HepG2 (cell line): ENCODE results near the gene CIAO3. TPM values are rescaled to one million over a fixed set of nuclear protein-coding genes. Genes with fewer than 3 reads are reported as not detected.

ENCODE experiments used
- FOXP1 ChIP-seq, 2 experiments: fragments of 450-650 bp in 1 of 2; IDR thresholded peaks; 2 replicates each; pipeline ENCODE4 v1.6.1; 2017 to 2018; ENCODE audit warnings: antibody characterized with exemption in 1 of 2
- IRF2 ChIP-seq: IDR thresholded peaks from 2 replicates; pipeline ENCODE4 v1.6.1; 2018; ENCODE audit warnings: missing genetic modification reagents, missing compliant biosample characterization
- IRX3 ChIP-seq: sonication (generic); formaldehyde crosslinking; IDR thresholded peaks from 2 replicates; pipeline ENCODE4 v1.8.1; 2023; ENCODE audit warnings: mild to moderate bottlenecking, low read depth, missing genetic modification reagents, borderline replicate concordance
- JUN ChIP-seq: sonication (generic); formaldehyde crosslinking; IDR thresholded peaks from 2 replicates; pipeline ENCODE4 v1.4.0; 2020; ENCODE audit warnings: mild to moderate bottlenecking, missing genetic modification reagents
- MLLT10 ChIP-seq: sonication (generic); formaldehyde crosslinking; IDR thresholded peaks from 2 replicates; pipeline ENCODE4 v1.4.0; 2020; ENCODE audit warnings: missing genetic modification reagents
- MYC ChIP-seq: sonication (generic); formaldehyde crosslinking; IDR thresholded peaks from 2 replicates; pipeline ENCODE4 v1.9.0; 2021; ENCODE audit warnings: missing genetic modification reagents, borderline replicate concordance
- MZF1 ChIP-seq: sonication (generic); formaldehyde crosslinking; IDR thresholded peaks from 2 replicates; pipeline ENCODE4 v1.8.1; 2023; ENCODE audit warnings: mild to moderate bottlenecking, missing genetic modification reagents, borderline replicate concordance
- NFE2L1 ChIP-seq: sonication (generic); formaldehyde crosslinking; IDR thresholded peaks from 2 replicates; pipeline ENCODE4 v1.4.0; 2020; ENCODE audit warnings: missing genetic modification reagents, mild to moderate bottlenecking, borderline replicate concordance
- NR1H2 ChIP-seq: sonication (generic); formaldehyde crosslinking; IDR thresholded peaks from 2 replicates; pipeline ENCODE4 v1.8.1; 2022; ENCODE audit warnings: low read depth, missing genetic modification reagents, borderline replicate concordance
- RBFOX2 ChIP-seq: fragments of 200-400 bp; formaldehyde crosslinking; IDR thresholded peaks from 2 replicates; pipeline ENCODE4 v1.6.1; 2017; ENCODE audit warnings: low read depth, mild to moderate bottlenecking, low read length
- RFX1 ChIP-seq: fragments of 450-650 bp; IDR thresholded peaks from 2 replicates; pipeline ENCODE4 v1.6.1; 2017
- RFXAP ChIP-seq: sonication (generic); formaldehyde crosslinking; IDR thresholded peaks from 2 replicates; pipeline ENCODE4 v1.4.0; 2020; ENCODE audit warnings: missing genetic modification reagents, borderline replicate concordance
- ZNF124 ChIP-seq: sonication (generic); formaldehyde crosslinking; IDR thresholded peaks from 2 replicates; pipeline ENCODE4 v1.4.0; 2020; ENCODE audit warnings: missing genetic modification reagents
- ZNF260 ChIP-seq: sonication (generic); formaldehyde crosslinking; IDR thresholded peaks from 2 replicates; pipeline ENCODE4 v1.4.0; 2020; ENCODE audit warnings: missing genetic modification reagents, low read depth, mild to moderate bottlenecking, borderline replicate concordance
- ZNF282 ChIP-seq: fragments of 450-650 bp; IDR thresholded peaks from 2 replicates; pipeline ENCODE4 v1.6.1; 2018; ENCODE audit not compliant: partially characterized antibody
- ZNF3 ChIP-seq: IDR thresholded peaks from 2 replicates; pipeline ENCODE4 v1.7.0; 2017; ENCODE audit warnings: inconsistent platforms
- ZNF333 ChIP-seq: sonication (generic); formaldehyde crosslinking; IDR thresholded peaks from 2 replicates; pipeline ENCODE4 v1.4.0; 2020; ENCODE audit warnings: mild to moderate bottlenecking, missing genetic modification reagents, borderline replicate concordance
- ZNF747 ChIP-seq: sonication (generic); formaldehyde crosslinking; IDR thresholded peaks from 2 replicates; pipeline ENCODE4 v1.8.1; 2023; ENCODE audit warnings: missing genetic modification reagents, mild to moderate bottlenecking, borderline replicate concordance
- ZNF780A ChIP-seq: sonication (generic); formaldehyde crosslinking; IDR thresholded peaks from 2 replicates; pipeline ENCODE4 v1.8.0; 2022; ENCODE audit warnings: mild to moderate bottlenecking, missing genetic modification reagents, moderate library complexity
- ZSCAN30 ChIP-seq: sonication (generic); formaldehyde crosslinking; IDR thresholded peaks from 2 replicates; pipeline ENCODE4 v1.5.0; 2020; ENCODE audit warnings: mild to moderate bottlenecking, missing genetic modification reagents
- polyA plus RNA-seq, 8 experiments: library from polyadenylated mRNA; depleted of rRNA in 3 of 8; stranded (reverse) in 7 of 8; unstranded in 1 of 8; fragments of >200 nt; fragmentation: Illumina TruSeq in 4 of 8; extraction: Trizol in 4 of 8; gene quantifications; 2 replicates each; pipeline versions ENCODE4 v1.2.1 to v1.2.3, GENCODE V29; 2011 to 2016; ENCODE audit warnings: low read depth in 4 of 8, missing spikeins in 1 of 8, mixed read lengths in 1 of 8; ENCODE audit not compliant: insufficient read depth in 1 of 8
- total RNA-seq, 5 experiments: library from RNA; depleted of rRNA; stranded (reverse); fragments of >200 nt; fragmentation: Illumina TruSeq; extraction: Trizol; gene quantifications; 2 replicates each; pipeline ENCODE4 v1.2.3, GENCODE V29; 2016; ENCODE audit warnings: low read depth in 1 of 5
- TF ChIP-seq, protein P1 (sequence below): IDR thresholded peaks from 2 replicates; pipeline ENCODE4 v1.6.1; 2016; ENCODE audit warnings: low read depth, borderline replicate concordance
- TF ChIP-seq, protein P2 (sequence below): sonication (generic); formaldehyde crosslinking; IDR thresholded peaks from 2 replicates; pipeline ENCODE4 v1.5.0; 2020; ENCODE audit warnings: missing genetic modification reagents
- TF ChIP-seq, protein P3 (sequence below): IDR thresholded peaks from 2 replicates; pipeline ENCODE4 v1.6.1; 2016; ENCODE audit warnings: low read depth
- TF ChIP-seq, protein P4 (sequence below): sonication (generic); formaldehyde crosslinking; IDR thresholded peaks from 2 replicates; pipeline ENCODE4 v1.5.0; 2020; ENCODE audit warnings: mild to moderate bottlenecking, missing genetic modification reagents, borderline replicate concordance

The CIAO3 gene
- total and polyA plus RNA-seq, 2 of the 13 experiments (the other 11 are each of a cell fraction or from before 2014, with no cell fraction given): 21.7 to 25.0 TPM

DNA sequence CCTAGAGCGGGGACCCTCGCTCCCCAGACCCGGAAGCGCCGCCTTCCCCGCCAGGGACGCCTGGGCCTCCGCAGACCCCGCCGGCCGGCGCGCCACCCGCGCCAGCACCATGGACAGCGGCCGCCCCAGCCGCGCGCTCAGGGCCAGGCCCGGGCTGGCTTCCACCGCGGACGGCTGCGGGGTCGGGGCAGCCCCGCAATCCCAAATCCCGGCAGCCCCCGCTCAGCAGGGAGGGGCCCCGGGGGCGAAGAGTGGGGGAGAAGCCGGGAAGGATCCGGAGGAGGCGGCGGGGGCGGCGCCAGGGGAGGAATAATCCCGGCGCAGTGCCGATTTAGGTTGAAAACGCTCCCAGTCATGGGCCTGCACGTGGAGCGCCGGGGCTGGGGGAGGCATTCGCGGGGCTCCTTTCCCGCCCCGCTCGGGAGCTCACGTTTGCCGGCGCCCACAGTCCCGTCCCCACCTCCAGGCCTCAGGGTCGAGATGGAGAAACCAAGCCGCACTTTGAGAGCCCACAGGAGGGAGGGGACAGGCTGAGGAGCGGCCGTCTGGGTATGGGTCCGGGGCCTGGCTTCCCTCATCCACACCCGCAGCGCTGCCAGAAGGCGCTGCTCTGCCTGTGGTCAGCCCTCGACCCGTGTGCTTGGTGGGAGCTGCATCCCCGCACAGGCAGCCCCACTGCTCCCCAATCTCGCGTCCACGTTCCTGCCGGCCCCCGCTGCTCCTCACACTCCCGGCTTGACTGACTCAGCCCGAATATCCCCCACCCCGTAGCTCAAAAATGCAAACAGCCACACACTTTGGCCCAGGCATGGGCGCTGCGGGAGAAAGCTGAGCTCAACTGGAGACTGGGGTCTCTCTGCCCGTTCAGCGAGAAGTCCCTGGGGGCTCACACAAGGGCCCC, 39.9 kb downstream of the CIAO3 start (continued):
- TF ChIP-seq NFE2L1 (CRISPR knock-in tag) (no peak), ZNF3 (CRISPR knock-in tag) (no peak), IRF2 (CRISPR knock-in tag) (no peak; the same call in 1 of the 2 replicates), ZNF747 (no peak), ZNF333 (CRISPR knock-in tag) (no peak), ZNF282 (no peak), IRX3 (CRISPR knock-in tag) (peak; percentile 94), NR1H2 (CRISPR knock-in tag) (no peak), RFXAP (CRISPR knock-in tag) (peak; percentile 68; the same call in 1 of the 2 replicates), FOXP1 (IDR thresholded peaks at IDR 0.05) (no peak), FOXP1 (CRISPR knock-in tag; IDR thresholded peaks at IDR 0.05) (no peak), JUN (CRISPR knock-in tag) (no peak), MZF1 (CRISPR knock-in tag) (no peak), ZNF780A (CRISPR knock-in tag) (no peak), MLLT10 (CRISPR knock-in tag) (no peak), ZNF260 (no peak), ZSCAN30 (CRISPR knock-in tag) (no peak), ZNF124 (CRISPR knock-in tag) (peak; percentile 37; the same call in 1 of the 2 replicates), MYC (CRISPR knock-in tag) (peak; percentile 51; the same call in 1 of the 2 replicates), RBFOX2 (no peak), RFX1 (no peak)
- TF ChIP-seq, protein P1, sequence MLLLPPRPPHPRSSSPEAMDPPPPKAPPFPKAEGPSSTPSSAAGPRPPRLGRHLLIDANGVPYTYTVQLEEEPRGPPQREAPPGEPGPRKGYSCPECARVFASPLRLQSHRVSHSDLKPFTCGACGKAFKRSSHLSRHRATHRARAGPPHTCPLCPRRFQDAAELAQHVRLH: 0 out of 2 replicates have a peak, but pooled peaks have one; percentile 27
- TF ChIP-seq, protein P2, sequence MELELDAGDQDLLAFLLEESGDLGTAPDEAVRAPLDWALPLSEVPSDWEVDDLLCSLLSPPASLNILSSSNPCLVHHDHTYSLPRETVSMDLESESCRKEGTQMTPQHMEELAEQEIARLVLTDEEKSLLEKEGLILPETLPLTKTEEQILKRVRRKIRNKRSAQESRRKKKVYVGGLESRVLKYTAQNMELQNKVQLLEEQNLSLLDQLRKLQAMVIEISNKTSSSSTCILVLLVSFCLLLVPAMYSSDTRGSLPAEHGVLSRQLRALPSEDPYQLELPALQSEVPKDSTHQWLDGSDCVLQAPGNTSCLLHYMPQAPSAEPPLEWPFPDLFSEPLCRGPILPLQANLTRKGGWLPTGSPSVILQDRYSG: peak; percentile 94
- TF ChIP-seq, protein P3, sequence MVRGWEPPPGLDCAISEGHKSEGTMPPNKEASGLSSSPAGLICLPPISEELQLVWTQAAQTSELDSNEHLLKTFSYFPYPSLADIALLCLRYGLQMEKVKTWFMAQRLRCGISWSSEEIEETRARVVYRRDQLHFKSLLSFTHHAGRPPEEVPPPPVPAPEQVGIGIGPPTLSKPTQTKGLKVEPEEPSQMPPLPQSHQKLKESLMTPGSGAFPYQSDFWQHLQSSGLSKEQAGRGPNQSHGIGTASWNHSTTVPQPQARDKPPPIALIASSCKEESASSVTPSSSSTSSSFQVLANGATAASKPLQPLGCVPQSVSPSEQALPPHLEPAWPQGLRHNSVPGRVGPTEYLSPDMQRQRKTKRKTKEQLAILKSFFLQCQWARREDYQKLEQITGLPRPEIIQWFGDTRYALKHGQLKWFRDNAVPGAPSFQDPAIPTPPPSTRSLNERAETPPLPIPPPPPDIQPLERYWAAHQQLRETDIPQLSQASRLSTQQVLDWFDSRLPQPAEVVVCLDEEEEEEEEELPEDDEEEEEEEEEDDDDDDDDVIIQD: no peak
- TF ChIP-seq, protein P4, sequence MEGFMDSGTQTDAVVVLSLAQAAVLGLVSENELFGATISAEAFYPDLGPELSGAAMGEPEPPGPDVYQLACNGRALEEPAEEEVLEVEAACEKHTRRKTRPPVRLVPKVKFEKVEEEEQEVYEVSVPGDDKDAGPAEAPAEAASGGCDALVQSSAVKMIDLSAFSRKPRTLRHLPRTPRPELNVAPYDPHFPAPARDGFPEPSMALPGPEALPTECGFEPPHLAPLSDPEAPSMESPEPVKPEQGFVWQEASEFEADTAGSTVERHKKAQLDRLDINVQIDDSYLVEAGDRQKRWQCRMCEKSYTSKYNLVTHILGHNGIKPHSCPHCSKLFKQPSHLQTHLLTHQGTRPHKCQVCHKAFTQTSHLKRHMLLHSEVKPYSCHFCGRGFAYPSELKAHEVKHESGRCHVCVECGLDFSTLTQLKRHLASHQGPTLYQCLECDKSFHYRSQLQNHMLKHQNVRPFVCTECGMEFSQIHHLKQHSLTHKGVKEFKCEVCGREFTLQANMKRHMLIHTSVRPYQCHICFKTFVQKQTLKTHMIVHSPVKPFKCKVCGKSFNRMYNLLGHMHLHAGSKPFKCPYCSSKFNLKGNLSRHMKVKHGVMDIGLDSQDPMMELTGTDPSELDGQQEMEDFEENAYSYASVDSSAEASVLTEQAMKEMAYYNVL (CRISPR knock-in tag): no peak
